GM23248 (cell line): ENCODE results near the gene MYO1D. TPM values are rescaled to one million over a fixed set of nuclear protein-coding genes. Genes with fewer than 3 reads are reported as not detected.

Experiments
- DNase-seq: peaks from one replicate; pipeline ENCODE4 v3.0.0-alpha.2; 2015
- H2AFZ ChIP-seq: fragments of 200-600 bp; sonication (generic); 2 replicates; pipeline ENCODE4 v1.6.1; 2016; ENCODE audit warnings: antibody characterized with exemption
- H3F3A ChIP-seq: fragments of 200-600 bp; sonication (generic); 2 replicates; pipeline ENCODE4 v1.6.1; 2016; ENCODE audit warnings: mild to moderate bottlenecking, antibody characterized with exemption, mixed run types; ENCODE audit not compliant: insufficient read depth
- H3K27ac ChIP-seq: fragments of 200-600 bp; sonication (generic); 2 replicates; pipeline ENCODE4 v1.5.1; 2016; ENCODE audit warnings: mild to moderate bottlenecking
- H3K27me3 ChIP-seq: fragments of 200-600 bp; sonication (generic); replicated peaks from 2 replicates; pipeline ENCODE4 v1.6.1; 2016; ENCODE audit warnings: mild to moderate bottlenecking; ENCODE audit not compliant: insufficient read depth
- H3K36me3 ChIP-seq: fragments of 200-600 bp; sonication (generic); 2 replicates; pipeline ENCODE4 v1.6.1; 2016; ENCODE audit warnings: low read depth, mild to moderate bottlenecking
- H3K4me1 ChIP-seq: fragments of 200-600 bp; sonication (generic); 2 replicates; pipeline ENCODE4 v1.6.1; 2016; ENCODE audit warnings: mild to moderate bottlenecking; ENCODE audit not compliant: insufficient read depth
- H3K4me2 ChIP-seq: fragments of 200-600 bp; sonication (generic); one replicate; pipeline ENCODE4 v1.6.1; 2016; ENCODE audit warnings: mild to moderate bottlenecking; ENCODE audit not compliant: unreplicated experiment
- H3K4me3 ChIP-seq: fragments of 200-600 bp; sonication (generic); 2 replicates; pipeline ENCODE4 v1.5.1; 2016; ENCODE audit warnings: mild to moderate bottlenecking
- H3K79me2 ChIP-seq: fragments of 200-600 bp; sonication (generic); 2 replicates; pipeline ENCODE4 v1.6.1; 2016; ENCODE audit warnings: mild to moderate bottlenecking; ENCODE audit not compliant: insufficient read depth
- H3K9ac ChIP-seq: fragments of 200-600 bp; sonication (generic); 2 replicates; pipeline ENCODE4 v1.6.1; 2016; ENCODE audit warnings: mild to moderate bottlenecking
- H3K9me2 ChIP-seq: fragments of 200-600 bp; sonication (generic); 2 replicates; pipeline ENCODE4 v1.6.1; 2016; ENCODE audit warnings: mixed run types, mild to moderate bottlenecking, moderate library complexity; ENCODE audit not compliant: insufficient read depth
- H3K9me3 ChIP-seq: fragments of 200-600 bp; sonication (generic); one replicate; pipeline ENCODE4 v1.6.1; 2017; ENCODE audit warnings: low read depth
- H4K20me1 ChIP-seq: fragments of 200-600 bp; sonication (generic); 2 replicates; pipeline ENCODE4 v1.6.0; 2016; ENCODE audit not compliant: insufficient read depth
- EZH2 ChIP-seq: fragments of 200-600 bp; sonication (generic); IDR thresholded peaks from 2 replicates; pipeline ENCODE4 v1.6.1; 2018; ENCODE audit warnings: antibody characterized with exemption, mild to moderate bottlenecking; ENCODE audit not compliant: insufficient read depth, poor library complexity, severe bottlenecking
- EZH2phosphoT487 ChIP-seq: fragments of 200-600 bp; sonication (generic); IDR thresholded peaks from 2 replicates; pipeline ENCODE4 v1.6.1; 2018; ENCODE audit warnings: antibody characterized with exemption, moderate library complexity, mild to moderate bottlenecking, low read depth; ENCODE audit not compliant: insufficient read depth
- WGBS, 2 experiments: methylation state at CpG; one replicate each; pipeline ENCODE4 v1.1.6; 2015 to 2017; ENCODE audit warnings: low lambda C conversion rate in 2 of 2, low coverage in 1 of 2; ENCODE audit errors: missing lambda C conversion rate in 2 of 2; 5-methylcytosine and 5-hydroxymethylcytosine counted together
- in situ Hi-C: fragments of 300-500 bp; cut with MboI; formaldehyde crosslinking; loops from 2 replicates; pipeline ENCODE4 v1.15.0; 2020
- polyA plus RNA-seq: library from polyadenylated mRNA; unstranded; fragments of >200 nt; fragmentation: Nextera tagmentation; extraction: Ambion mirVana; gene quantifications from 2 replicates; pipeline ENCODE4 v1.2.1, GENCODE V29; 2016
- total RNA-seq: library from RNA; depleted of rRNA; stranded (reverse); fragments of >200 nt; shearing (Covaris generic); gene quantifications from 2 replicates; pipeline ENCODE4 v1.2.3, GENCODE V29; 2014

Gene MYO1D
- total and polyA plus RNA-seq, 2 experiments from 2014 or later = 54.1 to 99.5 TPM

DNA sequence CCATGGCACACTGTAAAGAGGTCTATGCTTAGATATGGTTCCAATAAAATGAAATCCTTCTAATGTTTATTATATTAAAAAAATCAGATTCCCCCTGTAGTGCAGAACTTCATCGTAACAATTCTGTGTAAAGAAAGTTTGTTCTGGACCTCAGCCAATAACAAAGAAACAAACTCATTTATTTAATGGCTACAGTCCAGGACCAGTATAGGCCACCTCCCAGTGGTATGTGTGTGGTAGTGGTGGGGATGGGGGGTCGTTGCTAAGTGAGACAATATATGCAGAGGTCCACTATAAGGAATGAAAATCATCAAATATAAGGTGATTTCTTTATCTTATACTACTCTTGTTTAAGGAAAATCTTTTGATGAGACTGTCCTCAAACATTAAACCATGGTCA is 253.7 kb downstream of the MYO1D start:
- in situ Hi-C loops = no loop called here
- H3K4me2 ChIP-seq = no peak overlapping the region
- H3K4me3 ChIP-seq = no peak overlapping the region
- H3K9me2 ChIP-seq = no peaks in the 10 kb centered on the region
- DNase-seq = no peak
- WGBS, 2 experiments = 92 to 98% methylated on average over 2 of the region's 2 CpGs
- H3F3A ChIP-seq = no peaks in the 10 kb centered on the region; the same call in 1 of the 2 replicates
- H4K20me1 ChIP-seq = no peaks in the 10 kb centered on the region
- no peak overlapping the region for H3K27ac ChIP-seq
- H3K79me2 ChIP-seq = no peaks in the 10 kb centered on the region
- no peaks in the 10 kb centered on the region for H3K27me3 ChIP-seq
- no peaks in the 10 kb centered on the region for H3K9me3 ChIP-seq
- TF ChIP-seq EZH2phosphoT487 = no peak
- no peak for TF ChIP-seq EZH2
- H2AFZ ChIP-seq = no peak overlapping the region
- H3K4me1 ChIP-seq = no peaks in the 10 kb centered on the region; the same call in 1 of the 2 replicates
- no peaks in the 10 kb centered on the region for H3K36me3 ChIP-seq
- H3K9ac ChIP-seq = no peak overlapping the region

DNA sequence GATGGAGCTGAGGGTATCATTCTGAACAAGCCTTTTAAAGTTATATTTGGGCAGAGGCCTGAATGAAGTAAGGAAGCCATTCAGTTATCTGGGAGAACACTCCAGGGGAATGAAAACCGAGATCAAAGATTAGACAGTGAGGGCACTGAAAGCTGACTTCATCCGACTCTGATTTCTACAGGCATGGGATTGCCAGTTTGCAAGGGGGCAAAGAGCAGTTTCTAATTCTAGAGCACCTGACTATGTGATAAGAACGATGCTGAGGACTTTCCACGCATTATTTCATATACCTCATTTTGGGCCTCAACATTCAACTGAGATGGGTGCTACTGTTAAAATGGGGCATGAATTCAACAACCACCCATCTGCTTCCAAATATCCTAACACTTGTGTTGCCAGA is 254.4 kb downstream of the MYO1D start:
- Histone ChIP-seq H3K27ac (no peak overlapping the region), H3K27me3 (no peaks in the 10 kb centered on the region), H3F3A (no peaks in the 10 kb centered on the region; the same call in 1 of the 2 replicates), H3K4me3 (no peak overlapping the region), H3K9me3 (no peaks in the 10 kb centered on the region), H3K79me2 (no peaks in the 10 kb centered on the region), H3K4me1 (no peaks in the 10 kb centered on the region; the same call in 1 of the 2 replicates), H2AFZ (no peak overlapping the region), H3K9me2 (no peaks in the 10 kb centered on the region), H3K36me3 (no peaks in the 10 kb centered on the region), H3K4me2 (no peak overlapping the region), H3K9ac (no peak overlapping the region), H4K20me1 (no peaks in the 10 kb centered on the region)
- no peak for DNase-seq
- in situ Hi-C loops = no loop called here
- no peak for TF ChIP-seq EZH2phosphoT487
- no peak for TF ChIP-seq EZH2
- WGBS, 2 experiments = 92 to 97% methylated on average over 4 of the region's 4 CpGs

DNA sequence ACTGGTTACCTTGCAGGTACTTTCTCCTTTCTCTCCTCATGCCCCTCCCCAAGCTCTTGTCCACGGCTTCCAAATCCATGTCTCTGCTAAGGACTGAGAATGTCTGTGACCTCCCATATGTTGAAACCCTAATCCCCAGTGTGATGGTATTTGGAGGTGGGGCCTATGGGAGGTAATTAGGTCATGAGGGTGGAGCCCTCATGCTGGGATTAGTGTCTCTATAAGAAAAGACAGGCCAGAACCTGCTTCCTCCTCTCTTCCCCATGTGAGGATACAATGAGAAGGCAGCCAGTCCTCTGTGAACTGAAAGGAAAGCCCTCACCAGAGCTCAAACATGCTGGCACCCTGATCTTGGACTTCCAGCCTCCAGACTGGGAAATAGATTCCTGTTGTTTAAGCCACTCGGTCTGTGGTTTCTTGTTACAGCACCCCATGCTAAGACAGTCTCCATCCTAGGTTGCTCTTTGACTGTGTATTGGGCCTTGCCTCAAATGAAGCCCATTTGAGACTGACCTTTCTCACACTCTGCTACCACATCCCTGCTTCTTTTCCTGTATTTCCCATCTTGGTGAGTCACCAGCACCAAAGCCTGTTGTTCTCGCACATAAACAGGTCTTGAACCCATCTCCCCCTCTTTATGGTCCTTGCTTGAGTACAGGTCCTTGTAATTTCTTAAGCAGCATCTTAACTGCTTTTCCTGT is 255.2 kb downstream of the MYO1D start:
- Histone ChIP-seq H3K36me3 (no peaks in the 10 kb centered on the region), H3K27me3 (no peaks in the 10 kb centered on the region), H2AFZ (no peak overlapping the region), H3K9ac (no peak overlapping the region), H3K27ac (no peak overlapping the region), H3K4me1 (no peaks in the 10 kb centered on the region), H3K4me3 (no peak overlapping the region), H3K9me2 (no peaks in the 10 kb centered on the region), H3K4me2 (no peak overlapping the region), H3K9me3 (no peaks in the 10 kb centered on the region), H4K20me1 (no peaks in the 10 kb centered on the region), H3F3A (no peaks in the 10 kb centered on the region), H3K79me2 (no peaks in the 10 kb centered on the region)
- TF ChIP-seq EZH2phosphoT487 (no peak), EZH2 (no peak)
- DNase-seq = peak; percentile 3
- in situ Hi-C loops = no loop called here
- WGBS, 2 experiments = 67 to 71% methylated on average over 3 of the region's 3 CpGs

DNA sequence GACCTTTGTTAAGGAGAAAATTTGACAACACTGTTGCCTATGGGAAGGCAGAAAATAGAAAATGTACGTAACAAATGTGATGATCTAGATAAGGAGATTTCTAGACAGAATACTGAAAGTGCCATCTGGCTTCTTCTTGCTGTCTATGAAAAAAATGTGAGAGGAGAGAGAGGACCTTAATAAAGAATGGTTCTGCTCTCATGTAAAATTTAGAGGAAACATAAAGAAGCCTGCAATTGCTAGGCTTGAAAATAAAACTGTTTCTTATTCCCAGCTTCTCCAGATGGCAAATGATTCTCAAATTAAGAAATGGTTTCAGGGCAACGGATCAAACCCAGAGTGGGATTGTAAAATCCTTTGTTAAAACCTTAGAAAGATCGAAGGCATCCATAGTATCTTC is 261.6 kb downstream of the MYO1D start:
- no peaks in the 10 kb centered on the region for H3F3A ChIP-seq
- H3K27me3 ChIP-seq = no peaks in the 10 kb centered on the region
- DNase-seq = no peak
- in situ Hi-C loops = no loop called here
- no peak overlapping the region for H3K27ac ChIP-seq
- no peaks in the 10 kb centered on the region for H3K4me1 ChIP-seq
- 80 to 81% methylated on average over 3 of the region's 3 CpGs for WGBS, 2 experiments
- H3K36me3 ChIP-seq = no peaks in the 10 kb centered on the region
- H4K20me1 ChIP-seq = no peaks in the 10 kb centered on the region
- H3K4me2 ChIP-seq = no peak overlapping the region
- no peaks in the 10 kb centered on the region for H3K9me2 ChIP-seq
- no peak overlapping the region for H3K9ac ChIP-seq
- no peaks in the 10 kb centered on the region for H3K9me3 ChIP-seq
- no peak overlapping the region for H3K4me3 ChIP-seq
- no peak overlapping the region for H2AFZ ChIP-seq
- no peaks in the 10 kb centered on the region for H3K79me2 ChIP-seq
- TF ChIP-seq EZH2 (no peak), EZH2phosphoT487 (no peak)
